Measurements from ENCODE around the gene TECRL. TPM values are rescaled to one million over a fixed set of nuclear protein-coding genes. Genes with fewer than 3 reads are reported as not detected.

Gene TECRL
- total and polyA plus RNA-seq, 10 donors, result 0.06 TPM; not detected in 9

GRCh38 chr4:64248186-64248585 is 161.1 kb downstream of the TECRL start:
- H3K27ac ChIP-seq, result no peak overlapping the region
- no peaks in the 10 kb centered on the region for H3K27me3 ChIP-seq (replicated peaks in 1 of 7)
- peaks cover 0 to 40% (median 13%) of the 10 kb centered on the region in 8 donors for H3K9me3 ChIP-seq
- H3K4me1 ChIP-seq, result no peaks in the 10 kb centered on the region
- no peak for DNase-seq
- intact Hi-C loops (cut with DNase I; ENCODE audit: low total_unique reads), result no loop called here
- no peaks in the 10 kb centered on the region for H3K36me3 ChIP-seq
- H3K4me3 ChIP-seq, result no peak overlapping the region
- TF ChIP-seq CTCF (IDR thresholded peaks at IDR 0.05 in 8 of 11, conservative IDR thresholded peaks at IDR 0.05 in 3 of 11), result no peak
- TF ChIP-seq POLR2A (IDR thresholded peaks at IDR 0.05), result no peak
- no peak for TF ChIP-seq POLR2AphosphoS5 (IDR thresholded peaks at IDR 0.05)

GRCh38 chr4:64230709-64231310 is 178.4 kb downstream of the TECRL start:
- intact Hi-C loops (cut with DNase I; ENCODE audit: low total_unique reads), result no loop called here
- Histone ChIP-seq H3K36me3 (no peaks in the 10 kb centered on the region), H3K27me3 (replicated peaks in 1 of 7) (no peaks in the 10 kb centered on the region), H3K4me1 (no peaks in the 10 kb centered on the region), H3K27ac (no peak overlapping the region), H3K4me3 (no peak overlapping the region), H3K9me3 (peaks cover 4 to 90% (median 86%) of the 10 kb centered on the region in 8 donors)
- TF ChIP-seq CTCF (IDR thresholded peaks at IDR 0.05 in 8 of 11, conservative IDR thresholded peaks at IDR 0.05 in 3 of 11) (no peak), POLR2AphosphoS5 (IDR thresholded peaks at IDR 0.05) (no peak)
- 69 to 80% (median 76%) methylated on average over 3 of the region's 3 CpGs for WGBS, 5 donors
- no peak for DNase-seq

Small RNA genes lying within 50 kb of the gene (small RNA-seq; reads per million reads assigned to genes)
- 0 reads per million in 4 donors for gene RNU6-191P

Measured in spleen (tissue), 11 donors.